HG03280 (cell line): ENCODE results near the gene IQSEC1.

Experiments
- ATAC-seq: cut with Tn5 transposase; IDR thresholded peaks from one replicate; pipeline ENCODE4 v1.9.1; 2021; ENCODE audit warnings: mild to moderate bottlenecking, moderate library complexity; ENCODE audit not compliant: unreplicated experiment

The IQSEC1 gene

DNA sequence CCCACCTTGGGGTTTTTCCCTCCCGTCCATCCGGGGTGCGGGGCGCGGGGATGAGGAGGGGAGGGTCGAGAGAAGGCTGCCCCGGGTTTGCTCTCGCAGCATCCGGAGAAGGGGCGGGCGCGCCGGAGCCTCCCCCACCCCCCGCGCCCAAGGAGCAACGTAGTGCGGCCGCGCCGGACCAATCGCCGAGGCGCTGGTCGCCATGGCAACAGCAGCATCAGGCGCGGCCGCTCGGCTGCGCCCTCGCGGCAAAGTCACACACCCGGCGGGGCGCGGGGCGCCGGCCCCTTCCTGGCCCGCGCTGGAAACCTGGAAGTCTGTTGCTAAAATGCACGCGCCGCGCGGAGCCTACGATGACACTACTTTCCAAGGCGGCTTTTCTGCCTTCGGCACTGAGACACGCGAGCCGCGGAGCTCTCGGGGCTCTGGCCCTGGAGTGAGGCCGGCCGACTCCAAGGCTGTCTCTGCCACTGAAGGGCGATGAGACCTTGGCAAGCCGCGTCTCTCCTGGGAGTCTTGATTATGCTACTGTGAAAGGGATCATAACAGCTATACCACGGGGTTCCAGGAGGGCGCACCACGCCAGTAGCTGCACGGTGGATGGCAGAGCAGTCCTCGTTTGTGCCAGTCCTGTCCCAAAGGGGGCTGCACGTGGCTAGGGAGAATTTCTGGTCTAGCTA is at the start of gene IQSEC1:
Gene IQSEC1, minus strand, starts transcription at position 104 of the 680 bp plus-strand sequence. CDS start 415 bp downstream, outside the sequence.
- peak; percentile 67 for ATAC-seq

DNA sequence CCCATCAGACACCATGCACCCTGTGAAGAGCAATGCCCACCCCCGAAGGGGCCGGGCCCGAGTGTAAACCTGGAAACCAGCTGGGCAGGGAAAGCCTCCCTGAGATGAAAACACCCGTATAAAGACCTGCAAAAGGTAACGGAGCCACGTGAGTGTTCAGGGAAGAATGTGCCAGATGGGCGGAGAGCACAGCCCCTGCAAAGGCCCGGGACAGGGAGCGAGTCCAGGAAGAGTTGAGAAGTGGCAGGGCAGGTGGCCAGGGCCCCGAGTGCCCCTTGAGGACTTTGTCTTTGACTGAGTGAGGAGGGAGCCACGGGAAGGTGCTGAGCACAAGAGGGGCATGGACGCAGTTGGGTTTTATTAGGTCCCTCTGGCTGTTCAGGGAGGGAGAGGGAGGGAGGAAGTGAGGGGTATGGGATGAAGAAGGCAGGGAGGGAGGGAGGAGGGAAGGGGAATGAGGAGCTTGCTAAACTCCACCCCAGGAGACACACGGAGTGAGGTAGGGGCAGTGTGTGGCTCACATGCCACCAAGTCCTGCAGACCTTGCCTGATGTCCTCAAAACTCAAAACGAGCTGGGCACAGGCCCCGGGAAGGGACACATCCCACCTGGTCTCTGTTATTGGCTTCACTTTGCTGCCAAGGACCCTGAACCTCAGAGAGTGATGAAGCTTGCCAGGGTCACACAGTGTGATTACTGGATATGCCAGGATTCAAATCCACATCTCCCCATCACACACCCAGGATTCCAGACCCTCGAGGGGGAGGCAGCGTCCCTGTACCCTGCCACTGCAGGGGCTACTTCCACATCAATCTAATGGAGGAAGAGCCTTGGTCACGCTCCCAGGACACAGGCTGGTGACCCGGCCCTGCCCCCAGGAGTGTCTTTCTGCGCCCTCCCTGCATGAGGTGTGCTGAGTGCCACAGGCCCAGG is 49.1 kb upstream of the IQSEC1 start:
- no peak for ATAC-seq

DNA sequence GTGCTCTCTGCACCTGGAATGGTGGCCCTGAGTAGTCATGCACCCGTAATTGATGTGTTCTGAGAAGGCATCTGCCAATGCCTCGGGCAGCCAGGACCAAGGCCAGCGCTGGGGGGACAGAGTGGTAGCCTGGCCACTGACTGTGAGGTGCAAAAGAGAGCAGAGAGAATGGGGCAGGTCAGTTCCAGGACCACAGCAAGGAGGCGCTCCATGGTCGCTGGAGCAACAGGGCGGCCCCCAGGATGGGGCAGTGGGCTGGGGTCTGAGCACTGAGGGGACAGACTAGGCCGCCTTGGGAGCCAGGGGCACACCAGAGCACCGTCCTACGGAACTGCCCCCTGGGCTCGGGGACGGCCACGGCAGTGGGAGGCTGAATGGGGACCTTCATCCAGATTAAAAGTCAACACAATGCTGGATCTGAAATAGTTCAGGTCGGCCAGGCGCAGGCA is 48.3 kb upstream of the IQSEC1 start:
- ATAC-seq = no peak

DNA sequence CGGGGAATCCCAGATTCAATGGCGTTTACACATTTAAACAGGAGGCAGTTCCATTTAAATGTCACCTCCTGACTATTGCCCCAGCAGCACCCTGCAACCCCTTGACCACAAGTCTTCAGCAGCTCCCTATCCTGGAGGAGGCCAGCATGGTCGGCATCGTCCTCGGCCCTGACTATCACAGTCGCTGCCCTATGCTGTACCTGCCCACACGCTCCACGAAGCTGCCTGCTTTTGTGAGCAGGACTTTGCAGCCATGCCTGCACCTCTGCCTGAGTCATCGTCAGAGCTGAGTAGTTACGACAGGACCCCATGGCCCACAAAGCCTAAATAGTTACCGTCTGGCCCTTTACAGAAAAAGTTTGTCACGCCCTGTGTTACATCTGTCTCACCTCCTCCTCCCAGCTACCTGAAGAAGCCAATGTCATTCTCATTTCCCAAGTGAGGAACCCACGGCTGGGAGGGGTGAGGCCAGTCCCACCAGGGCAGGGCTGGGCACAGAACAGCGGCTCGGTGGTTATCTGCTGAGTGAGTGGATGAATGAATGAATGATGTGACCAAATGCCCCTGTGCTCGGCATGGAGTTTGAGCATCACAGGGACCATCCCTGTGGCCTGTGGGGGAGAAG is 47.8 kb upstream of the IQSEC1 start:
- no peak for ATAC-seq

DNA sequence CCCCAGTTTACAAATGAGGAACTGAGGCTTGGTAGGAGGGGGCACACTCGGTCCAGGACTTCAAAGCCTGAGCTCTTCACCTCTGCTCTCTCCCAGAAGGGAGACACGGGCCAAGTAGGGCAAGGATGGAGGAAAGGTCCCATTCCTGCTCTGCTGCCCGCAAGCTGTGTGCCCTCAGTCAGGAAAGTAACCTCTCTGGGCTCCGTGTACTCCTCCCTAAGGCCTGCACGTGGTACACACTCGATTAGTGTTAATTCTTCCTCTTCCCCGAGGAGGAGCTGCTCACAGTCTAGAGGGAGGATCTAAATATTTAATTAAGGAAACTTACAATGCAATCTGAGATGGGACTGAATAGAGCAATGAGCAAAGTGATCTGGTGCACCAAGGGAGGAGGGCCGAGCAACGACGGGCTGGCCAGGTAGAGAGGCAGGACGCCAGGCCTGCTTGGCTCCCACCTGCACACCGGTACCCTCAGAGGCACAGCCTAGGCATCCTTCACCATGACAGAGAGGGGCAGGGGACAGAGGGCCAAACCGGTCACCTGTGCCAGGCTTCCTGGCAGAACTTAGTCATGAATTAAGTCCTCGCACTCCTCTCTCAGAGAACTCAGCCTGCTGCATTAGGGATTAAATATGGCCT is 47.2 kb upstream of the IQSEC1 start:
- ATAC-seq = no peak

DNA sequence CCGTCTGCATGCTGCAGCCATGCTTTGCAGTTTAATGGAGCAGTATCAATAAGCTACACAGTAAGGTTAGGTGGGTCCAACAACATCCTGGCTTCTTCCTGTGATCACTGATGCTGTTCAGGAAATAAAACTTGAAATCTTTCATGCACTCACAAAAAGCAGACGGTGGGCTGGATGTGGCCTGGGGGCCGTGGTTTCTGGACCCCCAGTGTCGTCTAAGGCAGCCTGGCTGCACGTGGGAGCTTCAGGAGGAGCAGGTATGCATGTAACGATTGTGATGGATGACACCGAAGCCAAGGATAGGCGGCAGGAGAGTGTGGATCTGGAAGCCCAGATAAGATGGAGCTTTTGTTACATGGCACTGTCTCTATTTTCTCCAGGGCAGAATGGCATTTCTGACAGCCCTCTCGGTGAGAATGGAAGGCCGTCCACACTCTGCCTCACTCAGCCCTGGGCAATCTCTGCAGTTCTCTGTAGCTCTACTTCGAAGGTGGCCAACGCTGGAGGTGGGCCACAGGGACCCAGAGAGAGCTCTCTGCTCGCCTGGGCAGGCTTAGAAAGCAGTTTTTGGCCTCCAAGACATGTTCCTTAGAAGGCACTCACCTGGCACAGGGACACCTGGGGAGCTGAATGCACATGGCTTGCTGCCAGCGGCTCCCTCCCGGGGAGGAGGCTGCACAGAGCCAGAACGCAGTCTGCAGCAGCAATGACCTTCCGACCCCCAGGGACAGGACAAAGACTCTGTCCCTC is 46.4 kb upstream of the IQSEC1 start:
- ATAC-seq = no peak

DNA sequence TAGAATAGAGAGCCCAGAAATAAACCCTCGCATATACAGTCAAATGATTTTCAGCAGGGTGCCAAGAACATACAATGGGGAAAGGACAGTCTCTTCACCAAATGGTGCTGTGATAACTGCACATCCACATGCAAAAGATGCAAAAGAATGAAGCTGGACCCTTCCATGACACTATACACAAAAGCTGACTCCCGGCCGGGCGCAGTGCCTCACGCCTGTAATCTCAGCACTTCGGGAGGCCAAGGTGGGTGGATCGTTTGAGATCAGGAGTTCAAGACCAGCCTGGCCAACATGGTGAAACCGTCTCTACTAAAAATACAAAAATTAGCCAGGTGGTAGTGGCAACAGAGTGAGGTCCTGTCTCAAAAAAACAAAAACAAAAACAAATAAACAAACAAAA is 43.2 kb upstream of the IQSEC1 start:
- no peak for ATAC-seq

DNA sequence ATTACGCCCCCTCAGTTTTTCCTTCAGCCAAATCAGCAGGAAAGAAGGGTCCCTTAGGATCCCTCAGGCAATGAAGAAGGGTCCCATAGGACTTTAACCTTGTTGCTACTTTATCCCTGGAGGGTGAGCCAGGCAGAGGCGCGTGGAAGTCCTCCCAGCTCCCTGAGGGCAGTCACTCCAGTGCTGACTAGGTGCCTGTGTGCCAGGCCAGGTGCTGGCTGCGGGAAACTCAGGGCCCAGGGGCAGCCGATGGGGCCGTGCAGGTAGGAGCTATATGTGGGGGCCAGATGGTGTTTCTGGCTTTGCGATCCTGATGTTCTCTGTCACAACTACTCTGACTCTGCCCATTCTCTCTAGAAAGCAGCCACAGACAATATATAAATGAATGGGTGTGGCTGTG is 42.8 kb upstream of the IQSEC1 start:
- no peak for ATAC-seq

DNA sequence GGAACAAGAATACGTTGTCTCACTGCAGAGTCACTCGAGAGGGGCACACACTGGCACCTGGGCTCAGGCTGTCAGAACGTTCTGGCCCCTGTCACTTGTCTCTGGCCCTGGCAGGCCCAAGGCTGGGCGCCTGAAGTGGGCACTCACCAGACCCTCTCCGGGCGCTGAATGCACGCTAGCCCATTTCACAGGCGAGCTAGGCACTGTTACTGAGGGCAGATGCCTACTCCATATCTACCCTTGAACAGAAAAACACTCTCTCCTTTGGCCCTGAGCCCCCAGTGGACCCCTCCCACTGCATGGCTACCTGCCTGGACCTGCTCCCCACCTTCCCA is 42.3 kb upstream of the IQSEC1 start:
- ATAC-seq = no peak

DNA sequence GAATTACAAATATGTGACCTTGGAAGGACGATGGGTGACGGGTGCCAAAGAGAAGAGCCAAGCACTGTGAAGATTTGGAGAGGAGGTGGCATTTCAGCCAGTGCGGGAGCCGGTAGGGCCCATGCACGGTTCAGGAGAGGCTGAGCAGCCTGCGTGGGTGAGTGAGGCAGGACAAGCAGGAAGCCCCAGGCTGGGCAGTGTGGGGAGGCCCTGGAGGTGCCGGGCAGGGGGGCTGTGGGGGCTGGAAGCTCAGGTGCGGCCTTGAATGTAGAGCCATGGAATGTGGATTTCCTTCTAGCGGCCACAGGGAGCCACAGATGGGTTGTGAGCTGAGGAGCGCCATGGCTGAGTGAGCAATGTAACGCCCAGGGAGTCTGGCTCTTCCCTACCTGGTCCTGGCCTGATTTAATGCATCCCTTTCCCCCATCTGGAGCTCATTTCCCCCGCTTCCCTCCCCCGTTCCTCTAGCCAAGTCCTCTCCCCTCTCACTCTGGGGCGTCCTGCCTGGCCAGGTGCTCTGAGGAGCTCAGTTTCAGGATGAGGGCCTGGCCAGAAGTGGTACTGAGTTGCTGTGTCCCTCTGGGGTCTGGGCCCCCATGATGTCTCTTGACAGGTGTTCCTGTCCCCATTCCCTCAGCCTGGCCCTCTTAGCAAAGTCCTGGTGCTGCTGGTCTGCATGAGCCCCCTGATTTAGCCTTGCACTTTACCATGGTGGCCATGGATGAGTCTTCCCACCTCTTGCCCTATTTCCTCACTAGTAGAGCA is 41.8 kb upstream of the IQSEC1 start:
- ATAC-seq = no peak

DNA sequence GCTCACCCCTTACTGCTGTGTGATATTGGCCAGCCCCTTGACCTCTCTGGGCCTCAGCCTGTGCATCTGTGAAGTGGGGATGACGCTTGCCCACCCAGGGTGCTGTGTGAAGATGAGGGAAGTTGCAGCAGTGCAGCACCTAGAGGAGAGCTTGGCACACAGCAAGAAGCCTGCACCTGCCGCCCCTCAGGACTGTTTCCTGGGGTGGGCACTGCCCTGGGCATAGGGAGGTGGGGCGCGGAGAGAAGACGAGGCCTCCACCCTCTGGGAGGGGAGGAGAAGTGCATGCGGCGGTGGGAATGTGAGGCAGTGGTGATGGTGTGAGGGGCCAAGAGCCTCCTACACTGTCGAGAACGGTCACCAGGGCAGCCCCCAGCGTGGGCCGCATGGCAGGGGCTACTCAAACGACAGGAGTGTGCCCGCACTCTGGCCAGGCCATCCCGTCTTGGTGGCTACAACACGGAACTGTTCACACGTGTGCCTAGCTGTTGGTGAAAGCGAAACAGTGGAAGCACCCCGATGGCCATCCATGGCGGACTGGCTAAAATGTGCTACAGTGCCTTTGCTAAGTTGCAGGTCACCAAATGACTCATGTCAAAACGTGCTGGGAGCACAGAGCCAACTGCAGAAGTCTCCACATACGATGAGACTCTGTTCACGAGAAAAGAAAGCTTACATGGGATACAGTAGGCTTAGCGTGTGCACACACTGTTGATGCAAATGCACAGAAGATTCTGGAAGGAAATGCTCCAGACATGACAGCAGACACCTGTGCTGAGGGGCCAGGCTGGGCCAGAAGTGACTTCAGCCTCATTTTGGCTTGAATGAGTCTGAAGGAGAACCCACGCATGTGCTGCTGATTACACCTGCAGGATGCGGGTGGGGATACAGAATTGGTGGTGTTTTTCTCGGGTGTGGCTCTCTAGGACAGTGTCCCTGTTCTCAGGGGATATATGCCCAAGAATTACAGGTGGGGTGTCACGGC is 40.4 kb upstream of the IQSEC1 start:
- ATAC-seq = no peak

DNA sequence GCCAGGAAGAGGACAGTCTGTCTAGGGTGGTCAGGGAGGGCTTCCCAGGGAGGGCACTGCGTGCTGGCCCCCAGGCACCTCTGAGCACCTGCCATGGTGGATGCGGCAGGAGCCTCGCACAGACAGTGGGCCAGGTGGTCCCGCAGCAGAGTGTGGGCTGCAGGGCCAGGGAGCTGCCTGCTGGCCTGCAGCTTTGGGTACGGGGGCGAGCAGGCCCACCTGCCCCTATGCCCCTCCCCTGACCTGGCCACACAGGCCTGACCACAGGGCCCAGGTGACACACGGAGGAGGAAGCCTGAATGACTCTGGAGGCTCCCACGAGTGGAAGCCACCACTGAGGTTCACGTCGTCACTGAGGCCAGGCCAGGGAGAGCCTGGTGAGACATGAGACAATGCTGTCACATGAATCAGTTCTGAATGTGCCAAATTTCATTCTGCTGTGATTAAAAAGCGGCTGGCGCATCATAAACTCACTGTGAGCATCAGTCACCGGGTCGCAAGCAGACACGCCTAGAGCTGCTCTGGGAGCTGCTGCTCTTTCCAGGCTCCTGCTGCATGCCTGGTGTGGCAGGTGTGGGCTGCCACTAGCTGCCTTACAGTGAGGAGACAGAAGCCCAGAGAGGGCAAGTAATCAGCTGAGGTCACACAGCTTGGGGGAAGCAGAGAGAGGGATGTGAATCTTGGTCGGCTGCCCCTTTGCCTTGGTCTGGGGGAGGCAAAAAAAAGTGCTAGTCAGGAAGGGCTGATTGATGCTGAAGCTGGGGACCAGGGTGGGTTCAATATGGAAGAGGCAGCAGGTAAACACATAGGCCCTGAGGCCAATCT is 39.5 kb upstream of the IQSEC1 start:
- ATAC-seq = no peak

DNA sequence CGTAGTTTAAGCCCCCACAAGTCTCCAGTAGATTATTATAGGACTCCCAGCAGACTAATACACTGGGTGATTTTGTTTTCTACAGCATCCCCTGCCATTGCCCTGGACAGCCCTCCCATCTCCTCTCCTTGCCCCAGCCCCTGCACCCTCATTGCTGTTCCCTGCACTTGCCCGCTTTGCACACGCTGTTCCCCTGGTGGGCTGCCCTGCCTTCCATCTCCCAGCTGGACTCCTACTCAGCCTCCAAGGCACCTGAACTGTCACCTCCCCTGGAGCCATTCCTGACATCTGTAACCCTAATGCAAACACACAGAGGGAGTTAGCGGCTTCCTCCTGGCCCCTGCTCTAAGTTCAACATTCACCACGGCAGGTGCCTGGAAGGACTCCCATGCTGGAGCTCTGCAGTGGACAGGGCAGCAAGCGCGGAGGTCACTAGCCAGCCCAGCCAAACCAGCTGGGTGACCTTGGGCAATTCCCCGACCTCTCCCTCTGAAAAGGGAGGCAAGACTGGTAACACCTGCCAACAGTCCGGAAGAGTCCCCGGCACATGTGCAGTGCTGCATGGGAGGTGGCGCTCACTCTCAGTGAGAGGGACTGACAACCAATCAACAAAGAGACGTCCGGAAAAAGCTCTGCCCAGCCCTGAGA is 38.8 kb upstream of the IQSEC1 start:
- no peak for ATAC-seq

DNA sequence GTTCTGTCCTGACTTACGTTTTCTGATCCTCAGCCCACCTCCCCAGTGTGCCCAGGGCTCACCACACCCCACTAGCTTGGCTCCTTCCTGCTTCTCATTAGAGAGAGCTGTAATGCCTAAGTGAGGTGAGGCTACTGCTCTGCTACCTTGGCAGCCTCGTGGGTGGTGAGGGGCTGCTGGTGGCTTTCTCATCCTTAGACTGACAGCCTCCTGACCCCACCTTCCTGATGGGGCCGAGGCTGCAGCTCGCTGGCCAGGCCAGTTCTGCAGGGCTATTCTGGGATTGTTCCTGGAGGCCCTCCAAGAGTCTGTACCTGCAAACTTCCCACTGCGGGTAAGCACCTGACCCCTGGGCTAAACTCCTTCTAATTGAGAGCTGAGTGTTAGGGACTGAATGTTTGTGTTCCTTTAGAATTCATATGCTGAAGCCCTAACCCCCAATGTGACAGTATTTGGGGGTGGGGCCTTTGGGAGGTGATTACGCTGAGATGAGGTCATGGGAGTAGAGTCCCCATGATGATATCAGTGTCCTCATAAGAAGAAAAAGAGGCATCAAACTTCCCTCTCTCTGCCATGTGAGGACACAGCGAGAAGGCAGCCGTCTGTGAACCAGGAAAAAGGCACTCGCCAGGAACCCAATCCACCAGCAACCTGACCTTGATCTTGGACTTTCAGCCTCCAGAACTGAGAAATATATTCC is 38.1 kb upstream of the IQSEC1 start:
- ATAC-seq = no peak

DNA sequence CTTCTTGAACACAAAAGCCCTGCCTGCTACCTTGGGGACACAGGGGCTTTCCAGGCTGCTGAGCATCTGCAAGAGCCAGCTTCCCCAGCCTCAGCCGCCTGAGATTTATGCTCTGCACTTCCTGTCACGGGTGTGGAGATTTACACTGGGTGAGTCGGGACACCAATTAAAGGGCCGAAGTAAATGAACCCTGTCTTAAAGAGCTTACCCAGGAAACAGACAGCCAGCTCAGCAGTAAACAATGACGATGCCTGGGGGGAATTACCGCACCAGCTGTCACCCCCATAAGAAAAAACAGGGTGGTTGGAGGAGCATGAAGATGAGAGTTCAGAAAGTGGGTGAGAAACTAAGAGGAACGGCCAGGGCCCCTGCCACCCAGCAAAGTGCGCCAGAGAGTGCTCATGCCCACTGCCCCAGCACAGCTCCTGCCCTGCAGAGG is 37.5 kb upstream of the IQSEC1 start:
- no peak for ATAC-seq

DNA sequence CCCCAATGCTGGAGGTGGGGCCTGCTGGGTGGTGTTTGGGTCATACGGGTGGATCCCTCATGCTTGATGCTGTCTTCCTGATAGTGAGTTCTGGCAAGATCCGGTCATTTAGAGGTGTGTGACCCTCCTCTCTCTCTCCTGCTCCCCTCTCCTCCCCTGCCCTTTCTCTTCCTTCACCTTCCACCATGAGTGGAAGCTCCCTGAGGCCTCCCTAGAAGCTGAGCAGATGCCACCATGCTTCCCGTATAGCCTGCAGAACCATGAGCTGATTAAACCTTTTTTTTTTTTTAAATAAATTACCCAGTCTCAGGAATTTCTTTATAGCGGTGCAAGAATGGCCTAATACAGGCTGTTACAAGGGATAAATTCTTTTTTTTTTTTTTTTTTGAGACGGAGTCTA is 36.3 kb upstream of the IQSEC1 start:
- ATAC-seq = no peak

DNA sequence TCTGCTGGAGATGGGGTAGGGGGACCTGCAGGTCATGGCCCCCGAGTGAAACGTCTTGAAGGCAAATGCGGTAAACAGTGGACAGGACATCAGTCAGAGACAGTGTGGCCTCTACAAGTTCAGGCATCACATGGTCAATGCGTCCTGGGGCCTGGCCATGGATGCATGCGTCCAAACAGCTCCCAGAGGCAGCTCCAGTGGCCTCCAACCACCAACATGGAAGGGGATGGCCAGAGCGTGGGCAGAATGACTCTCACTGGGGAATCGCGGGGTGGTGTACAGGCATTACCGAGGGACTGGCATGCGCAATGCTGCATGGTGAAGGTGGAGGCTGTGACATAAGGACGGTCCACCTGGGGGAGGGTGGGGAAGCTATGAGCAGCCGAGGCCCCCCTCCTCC is 35.6 kb upstream of the IQSEC1 start:
- no peak for ATAC-seq
